Heart left ventricle (tissue), 16 donors: ENCODE data around the gene INPP5K. TPM values are rescaled to one million over a fixed set of nuclear protein-coding genes. Genes with fewer than 3 reads are reported as not detected.

Experiments
- ATAC-seq, 4 donors: fragments of 200-7000 bp; cut with Tn5 transposase; one replicate each; pipeline ENCODE4 v1.9.1; 2020 to 2022; ENCODE audit warnings: moderate library complexity in 4 of 4, mild to moderate bottlenecking in 3 of 4, moderate number of reproducible peaks in 1 of 4
- DNase-seq, 5 donors: peaks; one replicate each; pipeline ENCODE4 v3.0.0-alpha.2; 2020
- H3K27ac ChIP-seq, 12 donors: fragments of 200-600 bp; sonication (generic) in 4 of 12; one replicate each; pipeline versions ENCODE4 v1.5.0 to v1.8.0; 2016 to 2022; ENCODE audit warnings: mild to moderate bottlenecking in 2 of 12
- H3K27me3 ChIP-seq, 9 donors: fragments of 200-600 bp; sonication (generic) in 2 of 9; one replicate each; pipeline versions ENCODE4 v1.5.1 to v1.8.0; 2016 to 2022; ENCODE audit warnings: mild to moderate bottlenecking in 3 of 9
- H3K36me3 ChIP-seq, 9 donors: fragments of 200-600 bp; sonication (generic) in 2 of 9; one replicate each; pipeline versions ENCODE4 v1.5.0 to v1.8.0; 2018 to 2022; ENCODE audit warnings: mild to moderate bottlenecking in 2 of 9
- H3K4me1 ChIP-seq, 12 donors: fragments of 200-600 bp; sonication (generic) in 4 of 12; one replicate each; pipeline versions ENCODE4 v1.5.0 to v1.8.0; 2016 to 2022; ENCODE audit warnings: mild to moderate bottlenecking in 3 of 12
- H3K4me3 ChIP-seq, 12 donors: fragments of 200-600 bp; sonication (generic) in 4 of 12; one replicate each; pipeline versions ENCODE4 v1.5.0 to v1.8.0; 2017 to 2022; ENCODE audit warnings: mild to moderate bottlenecking in 9 of 12, moderate library complexity in 4 of 12
- H3K9me3 ChIP-seq, 12 donors: fragments of 200-600 bp; sonication (generic) in 4 of 12; one replicate each; pipeline versions ENCODE4 v1.5.0 to v1.8.0; 2016 to 2022; ENCODE audit warnings: mild to moderate bottlenecking in 1 of 12
- CTCF ChIP-seq, 12 donors: fragments of 200-600 bp; sonication (generic) in 4 of 12; IDR thresholded peaks; one replicate each; pipeline versions ENCODE4 v1.5.0 to v1.8.0; 2018 to 2022; ENCODE audit warnings: antibody characterized with exemption in 12 of 12, mild to moderate bottlenecking in 5 of 12
- POLR2A ChIP-seq, 2 donors: fragments of 450-650 bp; IDR thresholded peaks; one replicate each; pipeline ENCODE4 v1.6.1; 2017; ENCODE audit warnings: antibody characterized with exemption in 2 of 2, mild to moderate bottlenecking in 2 of 2, moderate library complexity in 2 of 2
- WGBS, 4 donors: extraction: QIAGEN DNeasy Blood & Tissue Kit in 2 of 4; methylation state at CpG; one replicate each; pipeline versions ENCODE4 v1.1.5 to v1.1.7; 2013 to 2018; 5-methylcytosine and 5-hydroxymethylcytosine counted together
- intact Hi-C, 10 donors: fragments of 100-400 bp; cut with DNase I; formaldehyde crosslinking; loops; one replicate each; pipeline versions ENCODE4 v1.11.1 to v1.14.2; 2022
- polyA plus RNA-seq, 2 donors: library from polyadenylated mRNA; stranded (reverse); fragments of 200-250 nt; gene quantifications; one replicate each; pipeline ENCODE4 v1.2.3, GENCODE V29; 2013
- total RNA-seq, 9 donors: library from RNA; depleted of rRNA in 2 of 9; stranded (reverse); fragments of >200 nt in 2 of 9; fragmentation: NEBNext Ultra II Directional in 3 of 9; extraction: Animal tissue kit (Norgen Biotek cat#: 25700) in 3 of 9; gene quantifications; one replicate each; pipeline versions ENCODE4 v1.1.0 to v1.2.4, GENCODE V29; 2016 to 2023
- donor health status: ischemic (EF 13 %, LVEDD 7.1; RV severe dilation, severe dysfunction).
- donor health status: healthy with polysubstance abuse.
- donor health status: DM: no; HTN: yes; CAD: no.
- donor health status: DM: no; HTN: no; CAD: no.
- donor health status: ischemic (EF 25% LVEDD 6.9; RV normal size, moderate dysfunction).
- donor health status: ischemic (EF 25% LVEDD 5.7; RV mildly dilated, moderate dysfunction).
- donor health status: healthy.
- donor health status: DM: yes; HTN: yes; CAD: no.
- donor health status: ischemic (EF 35%, LVEDD 5.7; RV mildly dilated, moderate dysfunction).
- donor health status: nonischemic (EF 11% LVEDD 7.7; RV severe dilation, severe dysfunction).
- donor health status: DM: yes; HTN: yes; CAD: no.
- donor health status: PGD.
- donor health status: ischemic (EF 29% LVEDD 5.4; RV normal size, mild dysfunction).
- donor health status: nonischemic (EF 23%, LVEDD 6.1; RV moderate dilation, normal function).

INPP5K gene
- total and polyA plus RNA-seq, 11 donors = 21.9 to 128 (median 33.4) TPM

GRCh38 chr17:1519678-1520077 lies 3.3 kb upstream of the INPP5K start:
- Histone ChIP-seq H3K9me3 (no peaks in the 10 kb centered on the region), H3K36me3 (peaks cover 0 to 50% (median 24%) of the 10 kb centered on the region in 9 donors), H3K27me3 (no peaks in the 10 kb centered on the region), H3K4me3 (no peak overlapping the region), H3K4me1 (peaks cover 7 to 28% (median 18%) of the 10 kb centered on the region in 12 donors), H3K27ac (no peak overlapping the region)
- TF ChIP-seq CTCF (IDR thresholded peaks at IDR 0.05) (no peak), POLR2A (IDR thresholded peaks at IDR 0.05) (no peak)
- 86 to 92% (median 89%) methylated on average over 7 of the region's 7 CpGs for WGBS, 4 donors
- DNase-seq (no peak), ATAC-seq (no peak)
- intact Hi-C loops = loop anchor here in 9 of 10 donors (5.0 to 10.0 kb wide), 7 partner anchors 62 to 255 kb away; partner anchors contain the start of genes TRARG1 (in 6 of the 9), CRK (in 5 of the 9) and BHLHA9 (in 1 of the 9)

- 64 to 86% (median 72%) methylated on average over 2 of the region's 2 CpGs for WGBS, 4 donors
- H3K4me3 ChIP-seq = no peak overlapping the region
- ATAC-seq = no peak
- H3K9me3 ChIP-seq = no peaks in the 10 kb centered on the region
- intact Hi-C loops = loop anchor here in 9 of 10 donors (5.0 to 10.0 kb wide), 7 partner anchors 61 to 254 kb away; partner anchors contain the start of genes TRARG1 (in 6 of the 9), CRK (in 5 of the 9) and BHLHA9 (in 1 of the 9)
- H3K36me3 ChIP-seq = peaks cover 0 to 49% (median 19%) of the 10 kb centered on the region in 9 donors
- H3K27ac ChIP-seq = no peak overlapping the region
- peaks cover 7 to 40% (median 26%) of the 10 kb centered on the region in 12 donors for H3K4me1 ChIP-seq
- no peak for DNase-seq
- TF ChIP-seq CTCF (IDR thresholded peaks at IDR 0.05) = no peak
- no peak for TF ChIP-seq POLR2A (IDR thresholded peaks at IDR 0.05)
- no peaks in the 10 kb centered on the region for H3K27me3 ChIP-seq
Observed at GRCh38 chr17:1518410-1518809, 2.0 kb upstream of the INPP5K start.

- Histone ChIP-seq H3K27ac (peak overlapping the region; percentile 47 to 97 (median 92)), H3K4me3 (peak overlapping the region; percentile 60 to 100 (median 90)), H3K9me3 (no peaks in the 10 kb centered on the region), H3K36me3 (peaks cover 0 to 42% (median 21%) of the 10 kb centered on the region in 9 donors), H3K4me1 (peaks cover 21 to 66% (median 51%) of the 10 kb centered on the region in 12 donors), H3K27me3 (no peaks in the 10 kb centered on the region)
- intact Hi-C loops = loop anchor here in 9 of 10 donors (1.0 to 10.0 kb wide), 11 partner anchors 59 to 251 kb away; partner anchors contain the start of genes CRK (in 7 of the 9), TRARG1 (in 6 of the 9) and BHLHA9 (in 1 of the 9)
- ATAC-seq (peak; percentile 6 to 51 (median 34)), DNase-seq (peak in 4 of 5 donors; percentile 55 to 66 (median 58))
- 0% methylated on average over 20 to 31 of the region's 31 CpGs for WGBS, 4 donors
- TF ChIP-seq CTCF (IDR thresholded peaks at IDR 0.05) (peak; percentile 50 to 78 (median 62)), POLR2A (IDR thresholded peaks at IDR 0.05) (no peak)
Observed at GRCh38 chr17:1515640-1516387, 598 bp downstream of the INPP5K start.

GRCh38 chr17:1512351-1512750 lies 4.1 kb downstream of the INPP5K start:
- peaks cover 0 to 51% (median 34%) of the 10 kb centered on the region in 9 donors for H3K36me3 ChIP-seq

More at GRCh38 chr17:1512351-1512750, 4.1 kb downstream of the INPP5K start:
- 73 to 84% (median 76%) methylated on average over 2 of the region's 2 CpGs for WGBS, 4 donors
- DNase-seq = no peak
- Histone ChIP-seq H3K4me3 (no peak overlapping the region), H3K27me3 (no peaks in the 10 kb centered on the region), H3K4me1 (peaks cover 25 to 92% (median 60%) of the 10 kb centered on the region in 12 donors), H3K27ac (peak overlapping the region; percentile 78 to 94 (median 86)), H3K9me3 (no peaks in the 10 kb centered on the region)
- intact Hi-C loops = loop anchor here in 7 of 10 donors (2.0 to 10.0 kb wide), 10 partner anchors 55 to 248 kb away; partner anchors contain the start of genes CRK (in 4 of the 7), TRARG1 (in 2 of the 7) and BHLHA9 (in 1 of the 7)
- no peak for ATAC-seq
- TF ChIP-seq POLR2A (IDR thresholded peaks at IDR 0.05) = no peak
- no peak for TF ChIP-seq CTCF (IDR thresholded peaks at IDR 0.05)
